ENCODE results near the gene CEACAM21. TPM values are rescaled to one million over a fixed set of nuclear protein-coding genes. Genes with fewer than 3 reads are reported as not detected.

The CEACAM21 gene
- total RNA-seq, 1 donor from 2014 or later, result not detected

DNA sequence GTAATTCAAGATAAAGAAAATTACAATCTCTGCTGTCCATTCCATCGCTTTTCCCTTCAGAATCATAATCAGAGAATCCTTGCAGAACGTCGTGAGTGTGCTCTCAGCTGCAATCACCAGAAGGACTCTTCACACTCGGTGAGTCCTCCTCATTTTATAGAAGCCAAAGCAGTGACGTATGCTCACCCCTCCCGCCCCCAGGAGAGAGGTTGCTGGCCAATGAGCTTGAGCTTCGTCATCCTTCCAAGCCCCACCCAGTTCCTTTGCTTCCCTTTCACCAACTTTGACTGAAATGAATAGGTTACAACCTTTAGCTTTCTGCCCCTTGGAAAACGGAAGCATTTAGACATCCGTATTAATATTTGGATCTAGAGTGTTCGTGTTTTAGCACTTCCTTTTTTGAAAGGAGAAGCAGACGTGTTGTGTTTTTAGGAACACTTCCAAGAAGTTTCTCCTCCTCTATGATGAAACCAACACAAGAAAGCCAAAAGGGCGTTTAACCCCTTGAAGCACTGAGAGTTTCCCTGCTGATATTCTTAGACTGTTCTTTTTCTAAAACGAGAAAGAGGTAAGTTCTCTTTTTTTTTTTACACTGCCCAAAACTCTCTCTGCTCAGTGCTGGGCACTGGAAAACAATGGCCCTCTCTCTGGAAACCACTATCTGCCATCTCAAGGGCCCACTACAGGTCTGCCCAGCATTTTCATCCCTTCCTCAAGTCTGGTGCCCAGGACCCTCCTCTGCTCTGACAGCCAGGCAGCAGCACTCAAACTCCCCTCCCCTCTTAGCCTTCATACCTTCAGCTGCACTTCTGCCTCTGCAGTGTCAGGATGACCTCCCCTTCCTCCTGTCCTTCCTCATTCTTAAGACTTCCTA, 44.3 kb upstream of the CEACAM21 start:
- no peak for TF ChIP-seq EZH2 (IDR thresholded peaks at IDR 0.05)
- TF ChIP-seq, protein P1, sequence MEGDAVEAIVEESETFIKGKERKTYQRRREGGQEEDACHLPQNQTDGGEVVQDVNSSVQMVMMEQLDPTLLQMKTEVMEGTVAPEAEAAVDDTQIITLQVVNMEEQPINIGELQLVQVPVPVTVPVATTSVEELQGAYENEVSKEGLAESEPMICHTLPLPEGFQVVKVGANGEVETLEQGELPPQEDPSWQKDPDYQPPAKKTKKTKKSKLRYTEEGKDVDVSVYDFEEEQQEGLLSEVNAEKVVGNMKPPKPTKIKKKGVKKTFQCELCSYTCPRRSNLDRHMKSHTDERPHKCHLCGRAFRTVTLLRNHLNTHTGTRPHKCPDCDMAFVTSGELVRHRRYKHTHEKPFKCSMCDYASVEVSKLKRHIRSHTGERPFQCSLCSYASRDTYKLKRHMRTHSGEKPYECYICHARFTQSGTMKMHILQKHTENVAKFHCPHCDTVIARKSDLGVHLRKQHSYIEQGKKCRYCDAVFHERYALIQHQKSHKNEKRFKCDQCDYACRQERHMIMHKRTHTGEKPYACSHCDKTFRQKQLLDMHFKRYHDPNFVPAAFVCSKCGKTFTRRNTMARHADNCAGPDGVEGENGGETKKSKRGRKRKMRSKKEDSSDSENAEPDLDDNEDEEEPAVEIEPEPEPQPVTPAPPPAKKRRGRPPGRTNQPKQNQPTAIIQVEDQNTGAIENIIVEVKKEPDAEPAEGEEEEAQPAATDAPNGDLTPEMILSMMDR (IDR thresholded peaks at IDR 0.05), result no peak
- no peak for TF ChIP-seq EZH2phosphoT487 (IDR thresholded peaks at IDR 0.05)
- no peak overlapping the region for H3K4me3 ChIP-seq
- Mint-ChIP-seq H3K27me3 (ENCODE audit: insufficient read depth, low read depth) (peaks cover 16% of the 10 kb centered on the region), H3K27ac (no peak overlapping the region), H3K9me3 (peaks cover 9% of the 10 kb centered on the region), H3K36me3 (no peaks in the 10 kb centered on the region), H3K4me1 (peaks cover 10% of the 10 kb centered on the region), H3K4me3 (no peak overlapping the region)
- H3K27me3 ChIP-seq, result no peaks in the 10 kb centered on the region
- no peak overlapping the region for H2AFZ ChIP-seq (replicated peaks)
- no peaks in the 10 kb centered on the region for H4K20me1 ChIP-seq (ENCODE audit: low read depth)
- DNase-seq (ENCODE audit: low spot score), result no peak
- H3K9me3 ChIP-seq (ENCODE audit: low read depth), result no peaks in the 10 kb centered on the region
- no peak overlapping the region for H3K27ac ChIP-seq
- no peaks in the 10 kb centered on the region for H3K4me1 ChIP-seq
- H3F3A ChIP-seq (ENCODE audit: low read depth), result no peaks in the 10 kb centered on the region
- no peaks in the 10 kb centered on the region for H3K79me2 ChIP-seq (ENCODE audit: low read depth)
- H3K36me3 ChIP-seq, result no peaks in the 10 kb centered on the region
- H3K4me2 ChIP-seq, result no peak overlapping the region
- no peak overlapping the region for H3K9ac ChIP-seq

DNA sequence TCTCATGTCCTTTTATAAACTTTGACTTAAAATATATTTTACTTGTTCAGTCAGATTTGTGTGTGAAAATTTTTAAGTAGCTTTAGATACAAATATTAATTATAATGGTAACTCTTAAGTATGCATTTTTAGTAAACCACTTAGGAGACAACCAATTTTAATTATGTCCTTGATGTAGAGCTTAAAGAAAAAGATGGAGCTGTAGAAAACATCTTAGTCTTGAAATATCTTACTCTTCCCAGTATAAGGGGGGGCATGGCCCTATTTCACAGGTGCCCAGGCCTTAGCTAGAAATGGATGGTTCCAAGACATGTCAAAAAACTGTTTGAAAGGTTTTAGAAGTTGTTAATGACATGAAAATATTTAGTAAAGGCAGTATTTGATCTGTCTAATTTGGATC, 43.4 kb upstream of the CEACAM21 start:
- no peak overlapping the region for H3K27ac ChIP-seq
- Mint-ChIP-seq H3K4me1 (peaks cover 10% of the 10 kb centered on the region), H3K4me3 (no peak overlapping the region), H3K36me3 (no peaks in the 10 kb centered on the region), H3K9me3 (peaks cover 11% of the 10 kb centered on the region), H3K27ac (no peak overlapping the region), H3K27me3 (ENCODE audit: insufficient read depth, low read depth) (peaks cover 16% of the 10 kb centered on the region)
- H3K4me3 ChIP-seq, result no peak overlapping the region
- no peaks in the 10 kb centered on the region for H3K36me3 ChIP-seq
- H3K9me3 ChIP-seq (ENCODE audit: low read depth), result no peaks in the 10 kb centered on the region
- no peak overlapping the region for H3K9ac ChIP-seq
- no peaks in the 10 kb centered on the region for H3K27me3 ChIP-seq
- no peaks in the 10 kb centered on the region for H4K20me1 ChIP-seq (ENCODE audit: low read depth)
- no peaks in the 10 kb centered on the region for H3K4me1 ChIP-seq
- DNase-seq (ENCODE audit: low spot score), result no peak
- H3K79me2 ChIP-seq (ENCODE audit: low read depth), result no peaks in the 10 kb centered on the region
- no peak overlapping the region for H3K4me2 ChIP-seq
- no peak overlapping the region for H2AFZ ChIP-seq (replicated peaks)
- no peaks in the 10 kb centered on the region for H3F3A ChIP-seq (ENCODE audit: low read depth)
- no peak for TF ChIP-seq EZH2phosphoT487 (IDR thresholded peaks at IDR 0.05)
- TF ChIP-seq, protein P1 (IDR thresholded peaks at IDR 0.05), result no peak
- no peak for TF ChIP-seq EZH2 (IDR thresholded peaks at IDR 0.05)

DNA sequence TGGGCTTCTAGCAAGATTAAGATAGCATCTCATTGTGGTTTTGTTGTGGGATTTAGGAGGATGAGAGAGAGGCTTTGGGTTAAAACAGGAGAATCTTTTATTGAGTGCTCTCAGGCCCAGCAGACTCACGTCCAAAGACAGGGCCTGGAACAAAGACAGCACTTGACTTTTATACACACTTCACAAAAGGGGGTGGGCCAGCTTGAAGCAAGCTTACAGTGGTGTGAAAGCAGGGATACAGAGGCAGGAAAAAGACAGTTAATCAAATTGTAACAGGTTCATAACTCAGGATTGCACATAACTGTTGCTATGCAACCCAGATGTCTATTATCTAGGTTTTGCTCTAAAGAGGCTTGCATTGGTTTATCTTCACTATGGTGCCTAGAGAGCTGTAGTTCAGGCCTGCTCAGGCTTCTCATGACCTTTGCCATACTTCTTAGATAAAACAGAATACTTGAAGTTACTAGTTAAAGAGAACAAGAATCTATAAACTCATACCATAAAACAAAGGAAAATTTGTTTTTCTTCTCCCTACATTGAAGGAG, 42.2 kb upstream of the CEACAM21 start:
- no peaks in the 10 kb centered on the region for H3K36me3 ChIP-seq
- H3K4me3 Mint-ChIP-seq, result no peak overlapping the region

More for the DNA sequence above, 42.2 kb upstream of the CEACAM21 start:
- no peak overlapping the region for H2AFZ ChIP-seq (replicated peaks)
- H3K9me3 ChIP-seq (ENCODE audit: low read depth), result no peaks in the 10 kb centered on the region
- no peak for DNase-seq (ENCODE audit: low spot score)
- H3K27ac ChIP-seq, result no peak overlapping the region
- H3K9ac ChIP-seq, result no peak overlapping the region
- Mint-ChIP-seq H3K36me3 (no peaks in the 10 kb centered on the region), H3K4me1 (peaks cover 10% of the 10 kb centered on the region), H3K9me3 (peaks cover 12% of the 10 kb centered on the region), H3K27me3 (ENCODE audit: insufficient read depth, low read depth) (peaks cover 8% of the 10 kb centered on the region), H3K27ac (no peak overlapping the region)
- no peak overlapping the region for H3K4me2 ChIP-seq
- no peak overlapping the region for H3K4me3 ChIP-seq
- no peaks in the 10 kb centered on the region for H3K27me3 ChIP-seq
- H4K20me1 ChIP-seq (ENCODE audit: low read depth), result no peaks in the 10 kb centered on the region
- no peaks in the 10 kb centered on the region for H3K79me2 ChIP-seq (ENCODE audit: low read depth)
- no peaks in the 10 kb centered on the region for H3K4me1 ChIP-seq
- TF ChIP-seq, protein P1 (IDR thresholded peaks at IDR 0.05), result no peak
- TF ChIP-seq EZH2phosphoT487 (IDR thresholded peaks at IDR 0.05), result no peak
- TF ChIP-seq EZH2 (IDR thresholded peaks at IDR 0.05), result no peak
- no peaks in the 10 kb centered on the region for H3F3A ChIP-seq (ENCODE audit: low read depth)

All from neural progenitor cell (in vitro differentiated cells).